H9 (cell line): Measurements from ENCODE around the gene PHAX. TPM values are rescaled to one million over a fixed set of nuclear protein-coding genes. Genes with fewer than 3 reads are reported as not detected.

Source experiments
- DNase-seq: peaks from one replicate; pipeline ENCODE4 v3.0.0-alpha.2; 2017
- H2AFZ ChIP-seq: one replicate; pipeline ENCODE4 v1.6.1; 2013; ENCODE audit warnings: mild to moderate bottlenecking, low read length, control low read depth, moderate library complexity
- H2AK5ac ChIP-seq: 2 replicates; pipeline ENCODE4 v1.6.1; 2013; ENCODE audit warnings: low read length, control low read depth, mixed read lengths; ENCODE audit not compliant: insufficient read length
- H2BK120ac ChIP-seq: one replicate; pipeline ENCODE4 v1.6.1; 2013; ENCODE audit warnings: low read depth, mild to moderate bottlenecking, low read length, control low read depth, inconsistent platforms; ENCODE audit not compliant: poor library complexity, severe bottlenecking
- H2BK12ac ChIP-seq: 2 replicates; pipeline ENCODE4 v1.6.1; 2013; ENCODE audit warnings: low read length, control low read depth, mixed read lengths, low read depth; ENCODE audit not compliant: insufficient read length
- H2BK15ac ChIP-seq: 2 replicates; pipeline ENCODE4 v1.6.1; 2013; ENCODE audit warnings: low read depth, low read length, control low read depth
- H2BK20ac ChIP-seq: one replicate; pipeline ENCODE4 v1.6.1; 2013; ENCODE audit warnings: low read depth, mild to moderate bottlenecking, low read length, control low read depth, inconsistent platforms; ENCODE audit not compliant: poor library complexity, severe bottlenecking
- H2BK5ac ChIP-seq: 2 replicates; pipeline ENCODE4 v1.6.1; 2013; ENCODE audit warnings: low read length, control low read depth, mixed read lengths; ENCODE audit not compliant: insufficient read length
- H3K14ac ChIP-seq: 2 replicates; pipeline ENCODE4 v1.6.1; 2013; ENCODE audit warnings: low read length, control low read depth; ENCODE audit not compliant: insufficient read depth
- H3K18ac ChIP-seq: 2 replicates; pipeline ENCODE4 v1.6.1; 2013; ENCODE audit warnings: low read depth, mild to moderate bottlenecking, mixed read lengths, low read length, control low read depth; ENCODE audit not compliant: insufficient read length
- H3K23ac ChIP-seq: 2 replicates; pipeline ENCODE4 v1.6.1; 2013; ENCODE audit warnings: low read length, control low read depth, mixed read lengths, low read depth; ENCODE audit not compliant: insufficient read length
- H3K23me2 ChIP-seq: 2 replicates; pipeline ENCODE4 v1.6.1; 2013; ENCODE audit warnings: low read depth, mild to moderate bottlenecking, mixed read lengths, low read length, control low read depth; ENCODE audit not compliant: insufficient read length, poor library complexity, severe bottlenecking
- H3K27ac ChIP-seq: 2 replicates; pipeline ENCODE4 v1.5.1; 2013; ENCODE audit warnings: low read length, control low read depth, mixed read lengths, low read depth; ENCODE audit not compliant: insufficient read length
- H3K27me3 ChIP-seq: 2 replicates; pipeline ENCODE4 v1.6.1; 2013; ENCODE audit warnings: low read length, control low read depth, inconsistent platforms; ENCODE audit not compliant: insufficient read depth
- H3K4ac ChIP-seq: 2 replicates; pipeline ENCODE4 v1.6.1; 2013; ENCODE audit warnings: low read depth, mild to moderate bottlenecking, control low read depth, inconsistent platforms, low read length, moderate library complexity
- H3K4me1 ChIP-seq: 2 replicates; pipeline ENCODE4 v1.6.1; 2013; ENCODE audit warnings: low read length, control low read depth, inconsistent platforms; ENCODE audit not compliant: insufficient read depth
- H3K4me2 ChIP-seq: 2 replicates; pipeline ENCODE4 v1.6.1; 2013; ENCODE audit warnings: low read length, control low read depth, mixed read lengths; ENCODE audit not compliant: insufficient read length, insufficient read depth
- H3K56ac ChIP-seq: 2 replicates; pipeline ENCODE4 v1.6.1; 2013; ENCODE audit warnings: low read depth, mild to moderate bottlenecking, mixed read lengths, low read length, control low read depth; ENCODE audit not compliant: insufficient read length
- H3K79me1 ChIP-seq: 2 replicates; pipeline ENCODE4 v1.6.1; 2013; ENCODE audit warnings: low read depth, mild to moderate bottlenecking, moderate library complexity, low read length, control low read depth, inconsistent platforms; ENCODE audit not compliant: insufficient read depth, poor library complexity, severe bottlenecking
- H3K79me2 ChIP-seq: 2 replicates; pipeline ENCODE4 v1.6.1; 2013; ENCODE audit warnings: low read length, control low read depth, inconsistent platforms; ENCODE audit not compliant: insufficient read depth
- H3K9ac ChIP-seq: 2 replicates; pipeline ENCODE4 v1.6.1; 2013; ENCODE audit warnings: low read length, control low read depth, mixed read lengths; ENCODE audit not compliant: insufficient read length; ENCODE audit errors: extremely low read depth
- H3K9me3 ChIP-seq: one replicate; pipeline ENCODE4 v1.6.1; 2013; ENCODE audit warnings: low read depth, low read length, inconsistent platforms; ENCODE audit not compliant: control insufficient read depth
- H3T11ph ChIP-seq: one replicate; pipeline ENCODE4 v1.6.1; 2013; ENCODE audit warnings: mild to moderate bottlenecking, low read length, control low read depth, inconsistent platforms
- H4K20me1 ChIP-seq: one replicate; pipeline ENCODE4 v1.6.1; 2013; ENCODE audit not compliant: control insufficient read depth, insufficient read length, insufficient read depth
- H4K5ac ChIP-seq: 2 replicates; pipeline ENCODE4 v1.6.1; 2013; ENCODE audit warnings: low read depth, mild to moderate bottlenecking, mixed read lengths, low read length, control low read depth; ENCODE audit not compliant: insufficient read length
- H4K8ac ChIP-seq: replicated peaks from 2 replicates; pipeline ENCODE4 v1.6.1; 2013; ENCODE audit warnings: low read length, control low read depth, mixed read lengths, low read depth; ENCODE audit not compliant: insufficient read length
- H4K91ac ChIP-seq: 2 replicates; pipeline ENCODE4 v1.6.1; 2013; ENCODE audit warnings: low read depth, mild to moderate bottlenecking, moderate library complexity, mixed read lengths, low read length, control low read depth; ENCODE audit not compliant: insufficient read length
- H3K27ac Mint-ChIP-seq, 3 experiments: 2 replicates in 2 of 3; 3 replicates in 1 of 3; pipeline ENCODE4 v1.8.0; 2020 to 2021; ENCODE audit warnings: mixed read lengths in 3 of 3, mild to moderate bottlenecking in 1 of 3, moderate library complexity in 1 of 3
- H3K27me3 Mint-ChIP-seq: 2 replicates; pipeline ENCODE4 v1.8.0; 2021; ENCODE audit warnings: low read depth, mild to moderate bottlenecking, moderate library complexity, mixed read lengths
- H3K36me3 Mint-ChIP-seq, 3 experiments: 2 replicates in 2 of 3; 3 replicates in 1 of 3; pipeline ENCODE4 v1.8.0; 2020 to 2021; ENCODE audit warnings: low read depth in 3 of 3, mixed read lengths in 3 of 3; ENCODE audit not compliant: insufficient read depth in 1 of 3
- H3K4me1 Mint-ChIP-seq, 2 experiments: 2 replicates each; pipeline ENCODE4 v1.8.0; 2020; ENCODE audit warnings: mixed read lengths in 2 of 2
- H3K4me3 Mint-ChIP-seq, 2 experiments: 2 replicates in 1 of 2; 3 replicates in 1 of 2; pipeline ENCODE4 v1.8.0; 2020 to 2021; ENCODE audit warnings: mild to moderate bottlenecking in 2 of 2, mixed read lengths in 2 of 2, moderate library complexity in 1 of 2
- H3K9me3 Mint-ChIP-seq, 2 experiments: 2 replicates in 1 of 2; 3 replicates in 1 of 2; pipeline ENCODE4 v1.8.0; 2020; ENCODE audit warnings: mild to moderate bottlenecking in 2 of 2, mixed read lengths in 2 of 2, moderate library complexity in 1 of 2
- WGBS: extraction: QIAGEN DNeasy Blood & Tissue Kit; methylation state at CpG from one replicate; pipeline ENCODE4 v1.1.7; 2013; ENCODE audit warnings: missing lambda C conversion rate, low lambda C conversion rate, mixed read lengths; ENCODE audit not compliant: insufficient read length; ENCODE audit errors: extremely low coverage; 5-methylcytosine and 5-hydroxymethylcytosine counted together
- total RNA-seq: library from RNA; stranded (reverse); gene quantifications from 2 replicates; pipeline ENCODE4 v1.2.1, GENCODE V29; 2021
- TF ChIP-seq, protein P1 (sequence below): fragments of 200-600 bp; sonication (generic); conservative IDR thresholded peaks from 3 replicates; pipeline ENCODE4 v1.8.0; 2021; ENCODE audit warnings: antibody characterized with exemption, mild to moderate bottlenecking

Gene PHAX
- total RNA-seq, 1 experiment from 2014 or later, result 65.6 TPM

DNA sequence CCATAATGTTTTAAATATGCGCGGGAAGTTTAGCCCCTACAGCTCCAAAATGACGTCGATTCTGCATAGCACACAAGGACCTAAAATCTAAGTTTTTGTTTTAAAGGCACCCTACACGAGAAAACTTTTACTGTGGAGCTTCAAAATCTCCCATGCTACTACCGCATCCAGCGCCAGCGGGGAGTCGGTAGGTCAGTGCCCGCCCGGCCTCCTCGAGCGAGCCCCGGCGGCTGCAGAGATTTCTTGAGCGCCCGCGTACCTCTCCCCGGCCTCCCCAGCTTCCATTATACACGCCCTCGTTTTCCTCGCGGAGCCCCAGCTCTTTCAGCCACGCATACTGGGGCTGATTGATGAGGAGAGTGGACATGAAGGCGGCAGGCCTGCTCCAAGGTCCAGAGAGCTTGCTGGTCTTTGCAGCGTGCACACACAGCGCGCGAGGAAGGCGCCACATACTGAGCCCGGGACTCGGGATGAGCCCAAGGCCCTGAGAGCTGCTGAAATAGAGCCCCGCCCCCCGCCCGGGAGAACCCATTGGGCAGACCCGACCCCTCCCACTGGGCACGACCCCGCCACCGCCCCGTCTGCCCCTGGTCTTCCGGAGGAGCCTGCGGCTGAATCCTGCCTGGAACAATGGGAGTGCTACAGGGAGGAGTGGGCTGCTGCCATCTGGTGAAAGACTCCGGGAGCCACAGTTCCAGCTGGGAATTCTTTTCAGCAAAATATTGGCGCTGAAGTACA lies 5.8 kb upstream of the PHAX start, which contains the start of gene ALDH7A1:
ALDH7A1 (minus strand) TSS at position 472 of the 738 bp plus-strand sequence; CDS start at position 451, 21 bp downstream.
- TF ChIP-seq, protein P1, sequence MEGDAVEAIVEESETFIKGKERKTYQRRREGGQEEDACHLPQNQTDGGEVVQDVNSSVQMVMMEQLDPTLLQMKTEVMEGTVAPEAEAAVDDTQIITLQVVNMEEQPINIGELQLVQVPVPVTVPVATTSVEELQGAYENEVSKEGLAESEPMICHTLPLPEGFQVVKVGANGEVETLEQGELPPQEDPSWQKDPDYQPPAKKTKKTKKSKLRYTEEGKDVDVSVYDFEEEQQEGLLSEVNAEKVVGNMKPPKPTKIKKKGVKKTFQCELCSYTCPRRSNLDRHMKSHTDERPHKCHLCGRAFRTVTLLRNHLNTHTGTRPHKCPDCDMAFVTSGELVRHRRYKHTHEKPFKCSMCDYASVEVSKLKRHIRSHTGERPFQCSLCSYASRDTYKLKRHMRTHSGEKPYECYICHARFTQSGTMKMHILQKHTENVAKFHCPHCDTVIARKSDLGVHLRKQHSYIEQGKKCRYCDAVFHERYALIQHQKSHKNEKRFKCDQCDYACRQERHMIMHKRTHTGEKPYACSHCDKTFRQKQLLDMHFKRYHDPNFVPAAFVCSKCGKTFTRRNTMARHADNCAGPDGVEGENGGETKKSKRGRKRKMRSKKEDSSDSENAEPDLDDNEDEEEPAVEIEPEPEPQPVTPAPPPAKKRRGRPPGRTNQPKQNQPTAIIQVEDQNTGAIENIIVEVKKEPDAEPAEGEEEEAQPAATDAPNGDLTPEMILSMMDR, result peak; percentile 61
- Mint-ChIP-seq H3K4me3 (peak within 1 kb of the TSS; percentile 92 to 96), H3K9me3 (peaks cover 0 to 5% of the 10 kb centered on the region in 2 experiments; a peak in 1 of 5 replicates), H3K36me3 (peaks cover 18 to 33% (median 28%) of the 10 kb centered on the region in 3 experiments; a peak in 6 of 7 replicates), H3K27me3 (no peaks in the 10 kb centered on the region; the same call in 1 of the 2 replicates), H3K27ac (peak within 1 kb of the TSS; percentile 97 to 99 (median 99)), H3K4me1 (peaks cover 39 to 42% of the 10 kb centered on the region in 2 experiments)
- H3K23ac ChIP-seq, result no peak within 1 kb of the TSS
- H2BK12ac ChIP-seq, result no peak within 1 kb of the TSS
- H4K91ac ChIP-seq, result no peak within 1 kb of the TSS
- H3K14ac ChIP-seq, result peak within 1 kb of the TSS; percentile 97
- peak; percentile 99 for DNase-seq
- peak within 1 kb of the TSS; percentile 95 for H3K9ac ChIP-seq
- peak within 1 kb of the TSS; percentile 31 for H3K56ac ChIP-seq
- peaks cover 6% of the 10 kb centered on the region; the same call in 1 of the 2 replicates for H3K79me2 ChIP-seq
- no peak within 1 kb of the TSS for H4K8ac ChIP-seq
- no peaks in the 10 kb centered on the region for H3K27me3 ChIP-seq
- peak within 1 kb of the TSS; percentile 91 for H3K4me2 ChIP-seq
- H3K18ac ChIP-seq, result peak within 1 kb of the TSS; percentile 88
- H2AK5ac ChIP-seq, result no peak within 1 kb of the TSS
- peak within 1 kb of the TSS; percentile 95 for H2AFZ ChIP-seq
- no peak within 1 kb of the TSS for H2BK20ac ChIP-seq
- no peaks in the 10 kb centered on the region for H3K9me3 ChIP-seq
- peak within 1 kb of the TSS; percentile 50 for H2BK120ac ChIP-seq
- H3K27ac ChIP-seq, result peak within 1 kb of the TSS; percentile 80
- no peaks in the 10 kb centered on the region for H3K79me1 ChIP-seq
- no peaks in the 10 kb centered on the region for H4K20me1 ChIP-seq
- H3K4me1 ChIP-seq, result peaks cover 2% of the 10 kb centered on the region; the same call in 1 of the 2 replicates
- H2BK5ac ChIP-seq, result no peak within 1 kb of the TSS
- no CpG with 5 or more reads among the region's 44 CpGs for WGBS
- H3K23me2 ChIP-seq, result peaks cover 8% of the 10 kb centered on the region
- H3T11ph ChIP-seq, result no peak within 1 kb of the TSS
- H3K4ac ChIP-seq, result peak within 1 kb of the TSS; percentile 11; the same call in 1 of the 2 replicates
- no peak within 1 kb of the TSS for H2BK15ac ChIP-seq
- H4K5ac ChIP-seq, result no peak within 1 kb of the TSS
